Activated CD4-positive, CD25-positive, alpha-beta regulatory T cell (primary cell): ENCODE measurements around the gene STK39.

ENCODE experiments used
- DNase-seq, 4 experiments: peaks; one replicate each; lab custom pipeline; 2025; lab: John Stamatoyannopoulos, UW

The STK39 gene

DNA sequence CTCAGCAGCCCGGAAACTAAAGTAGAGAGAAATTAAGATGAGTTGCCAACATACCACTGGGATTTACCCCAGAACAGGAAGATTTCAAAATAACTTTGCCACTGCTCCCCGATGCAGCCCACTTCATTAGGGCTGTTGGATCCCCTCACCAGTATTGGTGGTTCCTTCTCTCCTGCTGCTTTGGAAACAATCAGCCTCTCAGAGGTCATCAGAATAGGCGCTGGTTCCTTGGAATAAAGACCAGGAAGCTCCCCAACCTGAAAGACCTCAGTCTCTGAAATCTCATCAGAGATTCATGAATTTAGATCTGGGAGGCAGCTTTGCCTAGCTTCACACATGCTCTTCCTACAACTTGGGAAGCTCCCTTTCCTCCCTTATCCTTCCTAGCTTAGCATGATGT is 332.4 kb downstream of the STK39 start:
- DNase-seq = no peak

- no peak for DNase-seq
These were observed 338.6 kb downstream of the STK39 start for GRCh38 chr2:167908786-167909185.

DNA sequence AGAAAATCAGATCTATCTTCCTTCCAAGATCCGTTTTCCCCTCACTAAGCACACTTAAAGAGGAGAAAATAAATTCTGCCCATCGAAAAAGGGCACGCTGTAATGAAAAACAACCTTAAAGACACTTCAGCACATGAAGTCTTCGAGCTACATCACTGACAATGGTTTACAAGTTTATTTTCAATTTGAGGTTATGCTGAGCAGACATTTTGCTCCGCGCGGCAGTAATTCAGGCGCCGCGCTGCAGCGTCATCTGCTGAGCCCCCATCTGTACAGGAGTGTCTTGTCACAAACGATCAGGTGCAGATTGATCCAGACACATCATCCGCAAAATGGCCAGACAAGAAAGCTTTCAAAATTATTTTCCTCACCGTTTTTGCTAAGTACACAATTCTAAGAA is 341.7 kb downstream of the STK39 start:
- DNase-seq = no peak
